D341Med (cell line): ENCODE data around the gene CEPT1.
"Not testable (repeated sequence)": the region's sequence is repeated elsewhere in the genome, so short reads cannot be mapped to it uniquely, and the experiment has no call there.

Experiments used
- DNase-seq: peaks from one replicate; pipeline ENCODE4 v3.0.0; 2012; ENCODE audit warnings: low spot score

CEPT1 gene

DNA sequence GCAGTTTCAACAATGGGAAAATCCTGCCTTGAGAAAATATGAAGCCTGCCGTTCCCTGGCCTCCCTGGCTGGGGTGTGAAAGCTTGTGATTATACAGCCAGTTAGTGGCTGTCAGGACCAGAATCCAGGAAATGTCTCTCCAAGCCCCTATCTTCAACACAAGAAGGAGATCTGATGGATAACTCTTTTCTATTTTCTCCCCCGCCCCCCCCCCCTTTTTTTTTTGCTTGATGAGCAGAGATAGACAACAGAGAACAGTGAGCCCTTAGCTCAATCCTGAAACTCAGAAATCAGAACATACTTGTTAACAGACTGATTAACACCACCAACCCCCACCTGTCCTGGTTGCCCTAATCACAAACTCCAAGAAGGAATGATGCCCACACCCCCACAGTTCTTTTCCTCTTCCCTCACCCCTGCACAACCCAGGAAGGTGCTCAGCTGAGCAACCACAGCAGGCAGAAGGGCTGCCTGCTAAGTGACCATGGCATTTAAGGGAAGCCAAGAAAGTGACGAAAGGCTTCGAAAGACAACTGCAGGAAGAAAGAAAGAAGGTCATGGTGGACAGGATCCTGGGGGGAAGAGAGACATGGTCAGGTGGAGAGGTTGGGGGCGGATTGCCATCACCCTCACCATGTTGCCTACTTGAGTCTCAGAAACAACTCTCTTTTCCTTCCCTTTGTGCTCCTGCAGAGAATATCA, 72.8 kb downstream of the CEPT1 start:
- no peak for DNase-seq

DNA sequence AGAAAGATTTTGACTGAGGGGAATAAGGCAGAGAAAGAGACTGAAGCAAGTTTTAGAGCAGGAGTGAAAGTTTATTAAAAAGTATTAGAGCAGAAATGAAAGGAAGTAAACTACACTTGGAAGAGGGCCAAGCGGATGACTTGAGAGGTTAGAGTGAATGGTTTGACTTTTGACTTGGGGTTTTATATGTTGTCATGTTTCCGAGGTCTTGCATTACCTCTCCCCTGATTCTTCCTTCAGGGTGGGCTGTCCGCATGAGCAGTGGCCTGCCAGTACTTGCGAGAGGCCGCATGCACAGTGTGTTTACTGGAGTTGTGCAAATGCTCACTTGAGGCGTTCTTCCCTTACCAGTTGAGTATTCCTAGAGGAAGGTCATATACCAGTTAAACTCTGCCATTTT, 73.4 kb downstream of the CEPT1 start:
- DNase-seq: no peak

DNA sequence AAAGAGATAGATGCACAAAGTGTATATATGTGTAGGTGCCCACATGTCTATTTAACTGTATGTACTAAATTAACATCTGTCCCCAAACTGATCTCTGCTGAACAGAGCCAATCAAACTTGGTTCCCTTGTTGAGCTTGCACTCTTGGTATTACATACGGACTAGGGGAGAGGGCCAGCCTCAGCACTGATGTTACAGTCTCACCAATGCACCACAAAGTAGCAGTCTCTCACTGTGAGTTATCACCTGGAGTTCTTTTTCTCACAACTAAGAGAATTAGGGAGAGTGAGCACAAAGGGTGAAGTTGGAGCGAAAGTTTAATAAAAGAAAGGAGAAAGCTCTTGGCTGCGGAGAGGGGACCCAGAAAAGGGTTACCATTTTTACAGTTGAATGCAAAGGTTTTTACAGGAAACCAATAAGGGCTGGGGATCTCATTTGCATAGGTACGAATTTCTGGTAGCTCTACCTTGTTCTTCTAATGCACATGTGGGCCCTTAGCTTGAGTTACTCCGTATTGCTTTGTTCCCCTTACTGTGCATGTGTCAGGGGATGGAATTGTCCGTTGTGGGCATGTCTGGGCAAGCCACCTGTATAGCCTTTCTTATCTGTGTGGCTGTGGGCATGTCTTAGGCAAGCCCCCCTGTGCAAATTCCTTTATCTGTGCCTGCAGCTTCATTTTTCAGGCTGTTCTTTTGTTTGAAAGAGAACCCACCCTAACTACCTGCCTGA, 74.2 kb downstream of the CEPT1 start:
- DNase-seq: no peak

DNA sequence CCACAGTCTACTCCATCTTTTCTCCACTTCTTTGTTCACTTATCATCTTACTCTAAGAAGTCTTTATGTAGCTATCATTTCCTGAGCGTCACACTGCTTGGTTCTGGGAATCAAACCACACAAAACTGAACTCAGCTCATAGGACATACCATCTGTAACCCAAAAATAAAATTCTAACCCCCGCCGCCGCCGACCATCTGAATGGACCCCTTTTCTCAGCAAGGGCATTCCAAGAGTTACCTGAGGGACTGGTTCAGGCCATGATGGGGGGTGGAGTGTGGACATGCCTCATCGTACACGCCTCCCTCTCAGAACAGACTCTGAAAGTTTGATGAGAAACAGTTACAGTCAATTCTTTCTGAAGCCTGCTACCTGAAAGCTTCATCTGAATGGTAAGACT, 74.9 kb downstream of the CEPT1 start:
- no peak for DNase-seq

DNA sequence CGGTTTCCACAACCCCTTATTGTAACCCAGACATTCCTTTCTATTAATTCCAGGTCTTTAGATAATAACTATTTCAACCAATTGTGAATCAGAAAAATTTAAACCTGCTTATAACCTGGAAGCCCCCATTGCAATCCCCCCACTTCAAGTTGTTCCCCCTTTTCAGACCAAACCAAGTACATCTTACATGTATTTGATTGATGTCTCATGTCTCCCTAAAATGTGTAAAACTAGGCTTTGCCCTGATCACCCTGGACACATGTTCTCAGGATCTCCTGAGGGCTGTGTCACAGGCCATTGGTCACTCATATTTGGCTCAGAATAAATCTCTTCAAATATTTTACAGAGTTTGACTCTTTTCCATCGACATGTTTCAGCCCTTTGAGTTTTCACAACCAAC, 75.3 kb downstream of the CEPT1 start:
- not testable (repeated sequence) for DNase-seq

DNA sequence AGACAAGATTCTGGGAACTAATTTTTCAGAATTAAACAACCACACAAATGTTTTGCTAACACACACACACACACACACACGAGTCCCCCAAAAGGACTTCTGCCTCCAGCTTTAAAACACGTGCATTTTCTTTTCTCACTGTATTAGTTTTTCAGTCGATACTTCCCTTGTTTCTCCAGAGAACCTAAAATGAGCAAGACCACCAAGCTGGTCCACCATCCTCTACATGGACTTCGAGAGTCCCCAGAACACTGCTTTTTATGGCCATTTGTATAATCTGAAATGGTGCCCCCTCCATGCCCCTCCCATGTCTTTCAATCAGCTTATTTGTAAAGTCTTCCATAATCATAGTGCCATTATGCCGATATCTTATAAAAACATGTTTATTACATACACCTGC, 76.7 kb downstream of the CEPT1 start:
- no peak for DNase-seq

DNA sequence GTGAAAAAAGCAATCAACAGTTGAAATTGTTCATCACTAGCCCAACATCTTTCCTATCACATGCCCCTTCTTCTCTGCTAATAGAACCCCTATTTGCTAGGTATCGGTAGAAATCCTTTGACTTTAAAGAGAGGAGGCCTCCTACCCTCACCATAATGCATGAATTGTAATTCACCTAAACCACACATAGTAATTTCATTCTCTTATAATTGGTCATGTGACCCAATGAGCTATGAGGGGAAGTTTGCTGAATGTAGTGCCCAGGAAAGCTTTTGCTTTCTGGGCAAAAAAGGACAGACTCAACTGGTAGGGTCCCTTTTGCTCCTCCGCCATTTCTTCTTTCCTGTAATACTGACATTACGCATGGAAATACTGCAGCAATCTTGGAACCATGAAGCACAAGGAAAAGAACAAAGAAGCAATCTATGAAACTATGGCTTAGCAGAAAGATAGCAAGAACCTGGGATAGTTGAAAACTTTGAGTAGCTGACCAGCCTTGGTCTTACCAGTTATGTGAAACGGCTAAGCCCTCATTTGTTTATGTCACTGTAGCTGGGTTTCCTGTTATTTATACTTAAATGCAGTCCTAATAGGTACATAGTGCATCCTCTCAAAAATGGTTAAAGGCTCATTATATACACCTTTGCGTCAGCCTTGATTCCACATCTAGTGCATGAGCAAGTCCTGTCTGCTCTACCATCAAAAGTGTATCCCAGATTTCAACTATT, 77.3 kb downstream of the CEPT1 start:
- DNase-seq: no peak

DNA sequence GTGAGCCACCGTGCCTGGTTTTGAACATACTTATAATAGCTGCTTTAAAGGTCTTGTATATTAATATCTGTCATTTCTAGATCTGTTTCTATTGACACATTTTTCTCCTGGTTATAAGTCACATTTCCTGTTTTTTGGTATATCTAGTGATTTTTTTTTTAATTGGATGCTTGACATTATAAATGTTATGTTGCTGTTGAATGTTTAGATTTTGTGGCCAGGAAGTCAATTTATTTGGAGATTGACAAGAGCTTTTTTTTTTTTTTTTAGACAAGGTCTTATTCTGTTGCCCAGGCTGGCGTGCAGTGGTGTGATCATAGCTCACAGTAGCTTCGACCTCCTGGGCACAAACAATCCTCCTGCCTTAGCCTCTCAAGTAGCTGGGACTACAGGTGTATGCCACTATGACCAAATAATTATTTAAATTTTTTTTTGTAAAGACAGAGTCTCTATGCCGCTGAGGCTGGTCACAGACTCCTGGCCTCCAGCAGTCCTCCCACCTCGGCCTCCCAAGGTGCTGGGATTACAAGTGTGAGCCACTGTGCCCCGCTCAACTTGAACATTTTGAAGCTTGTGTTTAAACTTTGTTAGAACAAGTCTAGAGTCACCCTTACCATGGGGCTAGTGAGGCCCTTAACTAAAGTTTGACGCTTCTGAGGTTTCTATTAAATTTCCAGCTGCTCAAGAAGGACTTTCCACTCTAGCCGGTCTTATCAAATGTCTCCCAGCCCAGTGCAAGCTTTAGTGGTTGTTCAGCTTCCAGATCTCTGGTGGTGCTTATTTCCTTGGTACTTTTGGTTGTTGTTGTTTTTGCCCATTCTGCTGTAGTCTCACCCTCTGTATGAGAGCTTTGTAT, 78.9 kb downstream of the CEPT1 start:
- no peak for DNase-seq

DNA sequence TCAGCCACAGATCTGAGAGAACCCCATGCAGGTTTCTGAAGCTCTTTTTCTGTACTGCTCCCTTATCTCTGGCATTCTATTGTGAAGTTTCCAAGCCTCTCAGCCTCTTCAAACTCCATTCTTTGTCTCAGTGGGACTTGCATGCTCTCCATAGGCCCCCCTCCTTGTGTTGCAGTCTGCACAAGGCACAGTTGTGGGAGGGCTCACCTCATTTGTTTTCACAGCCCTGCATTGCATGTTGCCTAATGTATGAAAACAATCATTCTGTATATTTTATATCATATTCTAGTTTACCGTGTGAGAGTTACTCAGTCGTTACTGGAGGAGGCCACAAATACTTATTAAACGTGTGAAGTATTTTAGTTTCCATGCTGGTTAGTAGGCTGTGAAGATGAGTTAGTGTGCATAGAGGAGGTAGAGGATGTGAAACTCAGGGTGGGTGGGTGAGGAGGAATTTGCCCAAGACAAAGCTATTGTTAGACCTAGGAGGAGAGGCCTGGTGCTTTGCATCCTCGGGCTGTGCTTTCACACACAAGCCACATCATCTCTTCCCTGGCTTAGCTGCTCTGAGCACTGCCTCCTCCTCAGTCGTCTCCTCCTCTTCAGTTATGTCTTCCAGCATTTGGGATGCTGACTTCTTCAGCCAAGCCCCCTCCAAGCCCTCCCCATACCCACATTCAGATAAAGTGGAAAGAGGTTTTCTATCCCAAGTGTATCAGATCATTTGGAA, 79.7 kb downstream of the CEPT1 start:
- no peak for DNase-seq

DNA sequence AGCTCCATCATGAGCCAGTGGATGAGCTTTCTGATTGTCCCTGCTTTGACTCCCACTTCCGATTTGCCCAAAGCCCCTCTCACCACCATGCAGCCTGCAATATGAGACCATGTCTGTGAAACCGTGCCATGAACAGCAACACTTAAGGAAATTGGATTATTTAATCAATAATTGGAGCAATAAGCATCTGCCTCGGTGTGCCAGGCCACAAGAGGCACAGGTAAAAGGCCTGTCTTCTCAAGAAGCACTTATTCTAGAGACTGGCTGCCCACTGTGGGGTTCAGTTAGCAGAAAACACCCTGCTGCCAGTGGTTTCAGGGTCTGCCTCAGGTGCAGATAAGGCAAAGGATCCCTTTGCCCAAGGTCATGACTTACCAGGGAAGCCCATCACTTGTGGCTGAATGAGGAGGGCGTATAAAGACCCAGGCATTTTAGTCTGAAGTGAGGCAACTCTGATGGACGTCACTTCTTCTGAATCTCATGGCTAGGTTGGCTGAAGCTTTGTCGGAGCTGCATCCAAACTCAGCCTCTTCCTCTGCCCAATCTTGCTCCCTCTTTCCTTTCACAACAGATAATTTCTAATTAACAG, 80.4 kb downstream of the CEPT1 start:
- DNase-seq: no peak

DNA sequence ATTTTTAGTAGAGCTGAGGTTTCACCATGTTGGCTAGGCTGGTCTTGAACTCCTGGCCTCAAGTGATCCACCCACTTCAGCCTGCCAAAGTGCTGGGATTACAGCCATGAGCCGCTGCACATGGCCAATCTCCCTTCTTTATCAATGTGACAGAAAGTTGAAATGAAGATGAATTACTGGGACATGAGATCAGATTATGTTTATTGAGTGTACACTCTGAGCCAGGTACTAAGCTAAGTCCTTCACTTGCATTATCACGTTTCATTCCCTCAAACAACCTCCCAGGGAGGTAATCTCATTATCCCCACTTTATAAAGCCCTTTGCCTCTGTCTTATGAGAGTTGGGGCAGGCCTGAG, 81.2 kb downstream of the CEPT1 start:
- DNase-seq: no peak

DNA sequence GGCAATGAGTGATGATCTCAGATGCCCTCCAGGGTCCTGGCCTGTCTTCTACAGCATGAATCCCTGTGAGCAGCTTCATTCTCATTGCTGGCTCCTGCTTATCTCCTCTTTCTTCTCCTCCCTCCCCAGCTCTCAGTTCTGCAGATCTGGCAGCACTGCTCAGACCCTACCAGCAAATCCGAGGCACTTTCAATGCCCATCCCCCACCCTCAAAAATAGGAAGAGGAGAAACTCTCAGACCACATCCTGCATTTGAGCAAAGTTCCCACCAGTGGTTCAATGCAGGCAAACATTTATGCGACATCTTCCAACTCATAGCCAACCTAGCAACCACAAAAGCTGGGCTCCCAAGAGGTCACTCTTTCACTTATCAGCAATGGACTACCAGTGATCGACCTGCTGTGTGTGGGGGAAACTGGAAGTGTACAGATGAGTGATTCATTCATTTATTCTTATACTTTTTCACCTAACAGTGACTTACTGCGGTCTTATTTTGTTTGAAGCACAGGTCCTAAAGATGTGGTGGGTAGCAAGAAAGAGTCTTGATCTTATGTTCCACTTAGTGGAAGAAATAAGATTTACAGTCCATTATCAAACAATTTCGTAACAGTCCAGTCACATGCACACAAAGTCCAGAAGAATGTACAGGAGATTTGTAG, 81.7 kb downstream of the CEPT1 start:
- DNase-seq: no peak

DNA sequence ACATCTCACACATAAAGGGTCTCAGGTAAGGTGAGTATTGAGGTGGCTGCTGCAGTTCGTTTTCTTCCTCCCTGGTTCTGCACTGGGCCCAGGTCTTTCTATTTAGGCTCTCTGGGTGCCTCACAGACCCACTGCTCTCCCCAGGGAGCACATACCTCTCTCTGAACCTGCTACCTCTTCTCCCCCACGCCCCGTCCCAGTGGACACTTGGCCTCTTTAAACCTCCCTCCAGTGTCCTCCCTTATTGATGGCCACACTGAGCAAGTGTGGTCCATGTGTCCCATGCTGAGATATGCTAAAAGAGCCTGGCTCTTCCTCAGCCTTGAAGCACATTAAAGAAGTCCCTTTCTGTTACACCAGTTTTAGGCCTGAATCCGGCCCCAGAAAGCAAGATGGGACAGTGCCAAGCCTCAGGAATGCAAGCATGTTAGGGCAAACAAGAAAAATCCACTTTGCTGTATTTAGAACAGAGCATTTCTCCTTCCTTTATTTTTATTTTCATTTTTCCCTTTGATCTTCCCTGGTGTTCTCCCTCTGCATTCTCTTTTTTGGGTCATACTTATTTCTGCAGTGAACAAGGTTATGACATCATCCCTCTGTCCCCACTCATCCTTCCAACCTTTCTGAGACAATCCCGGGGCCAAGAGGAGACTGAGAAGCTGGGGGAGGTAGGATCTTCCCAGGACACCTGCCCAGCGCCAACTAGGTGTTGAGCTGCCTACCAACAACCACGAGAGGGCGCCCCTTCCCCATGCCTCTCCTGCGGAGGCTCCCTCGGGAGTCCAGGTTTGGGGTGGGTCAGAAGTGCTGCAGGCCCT, 82.5 kb downstream of the CEPT1 start:
- DNase-seq: peak; percentile 82

DNA sequence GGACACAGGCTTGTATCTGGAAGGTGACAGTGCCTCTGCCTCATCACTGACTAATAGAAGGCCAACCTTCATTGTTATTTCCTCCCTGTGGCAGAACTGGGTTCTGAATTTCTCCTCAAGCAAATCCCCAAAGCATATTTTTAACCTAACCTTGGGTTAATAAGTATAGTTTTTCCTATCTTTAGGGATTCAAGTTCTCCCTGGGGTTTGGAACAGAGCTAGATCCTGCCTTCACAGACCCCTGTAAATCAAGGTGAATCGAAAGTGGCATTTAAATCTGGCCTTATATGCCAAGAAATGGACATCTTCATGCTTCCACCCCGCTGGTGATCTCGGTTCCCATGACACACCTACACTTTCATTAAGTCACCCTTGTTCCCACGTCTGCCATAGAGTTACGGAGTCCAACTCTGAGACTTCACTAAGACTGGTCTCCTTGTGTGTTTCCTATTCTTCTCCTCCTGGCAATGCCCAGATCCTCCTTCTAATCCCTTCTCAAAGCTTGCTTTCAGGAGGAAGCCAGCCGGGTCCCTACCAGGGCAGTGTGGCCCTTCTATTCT, 83.2 kb downstream of the CEPT1 start:
- DNase-seq: no peak

DNA sequence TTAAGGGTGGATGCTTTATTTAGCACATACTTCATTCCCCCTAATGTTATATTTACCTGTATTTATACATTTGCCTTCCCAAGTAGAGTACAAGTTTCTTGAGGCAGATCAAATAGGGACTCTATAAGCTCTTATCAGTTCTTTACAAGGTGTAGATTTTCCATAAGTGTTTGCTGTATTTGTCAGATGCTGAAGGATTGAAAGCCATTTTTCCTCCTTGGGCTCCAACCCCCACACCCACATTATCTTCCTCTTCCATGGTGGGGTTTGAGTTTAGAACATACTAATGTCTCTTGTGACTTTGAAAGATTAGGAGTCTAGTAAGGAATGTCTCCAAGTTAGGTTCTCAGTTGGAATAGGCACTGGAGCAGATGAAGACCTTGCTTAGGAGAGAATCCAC, 85.1 kb downstream of the CEPT1 start:
- DNase-seq: no peak

DNA sequence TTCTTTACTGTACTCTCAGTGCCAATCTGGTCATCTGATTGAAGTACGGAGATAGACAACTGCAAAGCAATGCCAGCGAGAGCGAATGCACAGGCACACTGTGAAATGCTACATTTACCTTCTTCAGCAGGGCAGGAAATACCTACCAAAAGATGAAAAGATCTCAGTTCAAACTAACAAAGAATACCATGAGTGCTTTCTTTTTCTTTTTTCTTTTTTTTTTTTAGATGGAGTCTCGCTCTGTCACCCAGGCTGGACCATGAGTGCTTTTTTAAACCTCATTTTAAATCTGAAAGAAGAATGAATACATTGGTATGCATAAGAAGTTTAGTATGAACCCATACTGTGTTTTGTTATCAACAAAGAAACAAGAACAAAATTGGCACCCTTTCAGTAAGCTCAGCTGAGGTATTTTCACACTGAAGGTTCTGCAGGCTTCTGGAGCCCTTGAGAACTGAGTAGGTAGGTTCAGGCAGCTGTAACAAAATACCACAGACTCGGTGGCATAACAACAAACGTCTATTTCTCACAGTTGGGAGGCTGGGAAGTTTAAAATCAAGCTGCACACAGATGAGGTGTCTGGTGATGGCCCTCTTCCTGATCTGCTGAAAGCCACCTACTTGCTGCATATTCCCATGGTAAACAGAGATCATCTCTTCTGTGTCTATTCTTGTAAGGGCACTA, 85.8 kb downstream of the CEPT1 start:
- no peak for DNase-seq

DNA sequence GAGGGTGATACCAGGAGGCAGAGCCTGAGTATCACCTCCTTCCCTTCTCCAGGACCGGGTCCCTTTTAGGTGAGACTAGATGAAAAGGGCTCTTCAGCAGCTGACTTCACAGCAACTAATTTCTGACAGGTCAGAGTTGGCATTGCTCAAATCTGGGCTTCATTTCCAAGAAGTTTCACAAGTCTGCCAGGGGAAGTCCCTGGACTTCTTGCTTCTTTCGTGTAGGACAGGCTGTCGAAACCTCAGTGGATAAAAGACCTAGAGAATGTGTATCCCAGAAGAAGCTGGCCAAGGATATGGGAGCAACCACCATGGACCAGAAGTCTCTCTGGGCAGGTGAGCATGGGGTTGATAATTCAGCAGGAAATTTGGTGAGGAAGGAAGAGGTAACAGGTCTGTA, 87.4 kb downstream of the CEPT1 start, which contains the start of gene CHI3L2:
Gene CHI3L2 (plus strand): TSS at position 280 of the 400 bp plus-strand sequence. CDS start 17 bp downstream, at position 297.
- DNase-seq: no peak

DNA sequence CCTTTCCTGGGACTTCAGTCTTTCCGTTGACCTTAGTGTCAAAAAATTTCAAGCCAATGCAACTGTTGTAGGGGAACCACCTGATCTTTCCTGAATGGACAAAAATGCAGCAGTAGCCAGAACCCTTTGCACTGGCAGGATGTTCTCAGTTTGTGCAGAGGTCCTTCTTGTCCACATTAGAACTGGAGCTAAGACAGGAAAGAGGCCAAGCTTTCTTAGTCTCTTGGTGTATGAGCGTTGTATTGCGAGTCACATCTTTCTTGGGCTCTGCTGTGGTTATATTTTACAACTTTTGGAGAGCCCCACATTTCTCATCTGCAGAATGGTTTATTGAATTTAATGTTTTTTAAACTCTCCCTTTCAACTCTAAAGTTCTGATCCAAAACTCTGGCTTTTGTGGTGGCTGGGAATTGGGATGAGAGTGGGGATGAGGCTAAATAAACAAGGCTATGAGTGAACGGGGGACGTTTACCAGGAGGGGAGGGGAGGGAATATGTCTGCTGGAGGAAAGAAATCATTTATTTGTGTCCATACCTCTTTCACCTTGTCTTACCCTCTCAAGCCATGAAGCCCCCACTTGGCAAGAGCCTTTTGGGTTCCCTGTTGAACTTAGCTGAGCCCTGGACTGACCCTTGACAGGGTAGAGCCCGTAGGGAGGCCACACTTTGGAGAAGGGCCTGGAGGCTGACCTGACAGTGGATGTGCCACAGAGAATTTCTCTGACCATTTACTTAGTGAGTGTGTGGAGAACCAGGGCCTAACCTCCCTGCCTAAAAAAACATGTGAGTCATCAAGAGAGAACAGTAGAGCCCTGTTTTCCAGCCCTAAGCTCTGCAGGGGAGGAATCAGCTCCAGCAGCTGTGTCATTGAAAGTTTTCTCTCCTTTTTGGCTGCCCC, 88.1 kb downstream of the CEPT1 start:
- no peak for DNase-seq
